Neural crest cell (in vitro differentiated cells): ENCODE measurements around the gene TRPM2. TPM values are rescaled to one million over a fixed set of nuclear protein-coding genes. Genes with fewer than 3 reads are reported as not detected.

Experiments
- DNase-seq: peaks from one replicate; pipeline ENCODE4 v3.0.0; 2021; ENCODE audit warnings: low read depth, mixed read lengths, low spot score
- H3K27ac Mint-ChIP-seq: one replicate; pipeline ENCODE4 v1.8.0; 2021; ENCODE audit warnings: mild to moderate bottlenecking, mixed read lengths; ENCODE audit not compliant: unreplicated experiment
- H3K27me3 Mint-ChIP-seq: 2 replicates; pipeline ENCODE4 v1.8.0; 2021; ENCODE audit warnings: low read depth, mild to moderate bottlenecking, mixed read lengths
- H3K36me3 Mint-ChIP-seq: 2 replicates; pipeline ENCODE4 v1.8.0; 2021; ENCODE audit warnings: low read depth, mild to moderate bottlenecking, mixed read lengths
- H3K4me1 Mint-ChIP-seq: 2 replicates; pipeline ENCODE4 v1.8.0; 2021; ENCODE audit warnings: mixed read lengths
- H3K4me3 Mint-ChIP-seq: one replicate; pipeline ENCODE4 v1.8.0; 2021; ENCODE audit warnings: mild to moderate bottlenecking, mixed read lengths
- H3K9me3 Mint-ChIP-seq: 2 replicates; pipeline ENCODE4 v1.8.0; 2021; ENCODE audit warnings: mixed read lengths
- total RNA-seq: library from RNA; stranded (reverse); gene quantifications from 2 replicates; pipeline ENCODE4 v1.2.1, GENCODE V29; 2021
- TF ChIP-seq, protein P1 (sequence below): fragments of 200-600 bp; sonication (generic); conservative IDR thresholded peaks from 2 replicates; pipeline ENCODE4 v1.5.0; 2021; ENCODE audit warnings: antibody characterized with exemption, mild to moderate bottlenecking

Gene TRPM2
- total RNA-seq, 1 donor from 2014 or later: not detected

DNA sequence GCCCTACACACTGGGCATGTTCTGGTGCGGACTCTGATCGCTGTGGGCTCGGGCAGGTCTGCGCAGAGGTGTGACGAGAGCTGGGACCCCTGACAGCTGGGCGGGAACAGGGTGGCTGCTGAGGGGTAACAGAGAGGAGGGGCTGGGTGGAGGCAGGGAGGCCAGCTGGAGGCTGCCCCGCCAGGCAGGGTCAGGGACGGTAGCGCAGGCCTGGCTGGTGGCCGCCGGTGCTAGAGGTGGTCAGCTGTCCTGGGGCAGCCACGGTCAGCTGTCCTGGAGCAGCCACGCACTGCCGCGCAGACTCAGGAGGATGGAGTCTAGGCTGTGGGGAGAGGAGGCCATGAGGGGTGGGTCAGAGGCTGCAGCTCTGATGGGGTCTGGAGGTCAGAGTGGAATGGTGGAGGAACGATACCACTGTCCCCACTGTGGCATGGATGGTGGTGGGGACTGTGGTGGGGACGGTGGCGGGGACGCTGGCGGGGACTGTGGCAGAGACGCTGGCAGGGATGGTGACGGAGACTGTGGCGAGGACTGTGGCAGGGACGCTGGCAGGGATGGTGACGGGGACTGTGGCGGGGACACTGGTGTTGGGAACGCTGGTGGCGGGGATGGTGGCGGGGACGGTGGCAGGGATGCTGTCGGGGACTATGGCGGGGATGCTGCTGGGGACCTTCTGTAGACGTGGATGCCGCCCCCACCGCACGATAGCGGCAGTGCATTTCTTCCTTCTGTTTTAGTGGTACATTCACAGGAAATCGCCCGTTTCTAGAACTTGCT, 80.6 kb downstream of the TRPM2 start:
- H3K27me3 Mint-ChIP-seq: no peaks in the 10 kb centered on the region
- TF ChIP-seq, protein P1, sequence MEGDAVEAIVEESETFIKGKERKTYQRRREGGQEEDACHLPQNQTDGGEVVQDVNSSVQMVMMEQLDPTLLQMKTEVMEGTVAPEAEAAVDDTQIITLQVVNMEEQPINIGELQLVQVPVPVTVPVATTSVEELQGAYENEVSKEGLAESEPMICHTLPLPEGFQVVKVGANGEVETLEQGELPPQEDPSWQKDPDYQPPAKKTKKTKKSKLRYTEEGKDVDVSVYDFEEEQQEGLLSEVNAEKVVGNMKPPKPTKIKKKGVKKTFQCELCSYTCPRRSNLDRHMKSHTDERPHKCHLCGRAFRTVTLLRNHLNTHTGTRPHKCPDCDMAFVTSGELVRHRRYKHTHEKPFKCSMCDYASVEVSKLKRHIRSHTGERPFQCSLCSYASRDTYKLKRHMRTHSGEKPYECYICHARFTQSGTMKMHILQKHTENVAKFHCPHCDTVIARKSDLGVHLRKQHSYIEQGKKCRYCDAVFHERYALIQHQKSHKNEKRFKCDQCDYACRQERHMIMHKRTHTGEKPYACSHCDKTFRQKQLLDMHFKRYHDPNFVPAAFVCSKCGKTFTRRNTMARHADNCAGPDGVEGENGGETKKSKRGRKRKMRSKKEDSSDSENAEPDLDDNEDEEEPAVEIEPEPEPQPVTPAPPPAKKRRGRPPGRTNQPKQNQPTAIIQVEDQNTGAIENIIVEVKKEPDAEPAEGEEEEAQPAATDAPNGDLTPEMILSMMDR: no peak
- no peaks in the 10 kb centered on the region for H3K4me1 Mint-ChIP-seq
- H3K36me3 Mint-ChIP-seq: no peaks in the 10 kb centered on the region
- DNase-seq: no peak
- no peak overlapping the region for H3K27ac Mint-ChIP-seq
- no peak overlapping the region for H3K4me3 Mint-ChIP-seq
- peaks cover 5% of the 10 kb centered on the region for H3K9me3 Mint-ChIP-seq

DNA sequence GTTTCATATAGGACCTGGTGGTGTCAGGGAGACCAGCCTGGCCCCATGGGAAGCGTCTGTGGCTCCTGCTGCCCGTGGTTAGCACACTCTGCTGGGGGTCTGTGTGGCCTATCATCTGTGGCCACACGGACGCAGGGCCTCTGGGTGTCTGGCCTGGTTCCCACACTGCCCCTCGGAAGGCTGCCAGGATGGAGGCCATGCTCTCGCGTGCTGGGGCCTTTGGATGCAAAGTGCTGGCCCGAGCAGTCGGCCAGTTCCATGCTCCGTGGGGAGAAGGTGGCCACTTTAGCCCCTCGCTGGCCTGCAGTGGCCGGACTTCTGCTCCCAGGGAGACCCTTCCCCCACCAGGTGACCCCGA, 81.1 kb downstream of the TRPM2 start:
- DNase-seq: no peak
- H3K36me3 Mint-ChIP-seq: no peaks in the 10 kb centered on the region
- no peak overlapping the region for H3K4me3 Mint-ChIP-seq
- H3K9me3 Mint-ChIP-seq: peaks cover 5% of the 10 kb centered on the region
- no peaks in the 10 kb centered on the region for H3K4me1 Mint-ChIP-seq
- no peak overlapping the region for H3K27ac Mint-ChIP-seq
- no peaks in the 10 kb centered on the region for H3K27me3 Mint-ChIP-seq
- TF ChIP-seq, protein P1: no peak

DNA sequence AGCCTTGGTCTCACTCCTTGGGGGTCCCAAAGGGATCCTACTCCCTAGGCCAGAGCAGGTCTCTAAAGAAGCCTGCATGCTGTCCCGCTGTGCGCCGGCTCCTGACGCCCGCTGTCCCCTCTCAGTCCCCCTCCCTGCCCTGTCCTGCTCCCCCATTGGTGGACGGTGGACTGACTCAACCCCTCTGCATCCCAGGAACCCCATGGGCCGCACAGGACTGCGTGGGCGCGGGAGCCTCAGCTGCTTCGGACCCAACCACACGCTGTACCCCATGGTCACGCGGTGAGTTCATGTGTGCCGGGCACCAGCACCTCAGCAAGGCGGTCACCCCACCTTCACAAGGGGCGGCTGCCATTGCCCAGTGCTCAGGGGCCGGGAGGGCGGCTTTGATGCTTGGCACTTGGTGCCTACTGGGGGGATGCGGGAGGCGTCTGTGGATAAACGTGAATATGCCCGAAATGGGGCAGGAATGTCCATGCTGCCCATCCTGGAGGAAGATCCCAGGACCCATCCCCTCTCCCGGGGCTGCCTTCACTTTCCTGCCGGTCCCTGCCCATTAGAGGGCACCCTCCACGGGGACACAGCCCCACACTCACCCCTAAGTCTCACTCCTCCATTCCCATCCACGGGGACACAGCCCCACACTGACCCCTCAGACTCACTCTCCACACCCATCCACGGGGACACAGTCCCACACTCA, 81.7 kb downstream of the TRPM2 start:
- TF ChIP-seq, protein P1: no peak
- Mint-ChIP-seq H3K9me3 (peaks cover 1% of the 10 kb centered on the region), H3K27ac (no peak overlapping the region), H3K4me3 (no peak overlapping the region), H3K36me3 (no peaks in the 10 kb centered on the region), H3K4me1 (no peaks in the 10 kb centered on the region), H3K27me3 (no peaks in the 10 kb centered on the region)
- no peak for DNase-seq

DNA sequence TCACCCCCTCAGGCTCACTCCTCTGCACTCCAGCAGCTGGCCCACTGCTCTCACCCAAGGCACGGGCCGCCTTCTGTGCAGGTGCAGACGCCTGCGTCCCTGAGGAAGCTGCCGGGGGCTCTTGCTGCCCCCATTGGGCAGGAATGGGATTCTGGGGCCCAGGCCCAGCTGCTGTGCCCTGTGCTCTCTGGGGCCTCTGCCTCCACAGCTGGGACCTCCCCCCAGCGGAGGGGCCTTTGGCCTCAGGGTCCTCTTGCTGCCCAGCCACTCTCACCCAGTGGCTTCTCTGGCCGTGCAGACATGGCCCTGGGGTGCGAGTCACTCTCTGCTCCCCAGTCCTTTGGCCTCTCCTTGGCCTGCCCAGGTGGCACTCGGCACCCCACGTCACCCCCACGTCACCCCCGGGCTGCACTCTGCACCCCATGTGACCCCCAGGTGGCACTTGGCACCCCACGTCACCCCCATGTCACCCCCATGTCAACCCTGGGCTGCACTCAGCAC, 82.7 kb downstream of the TRPM2 start:
- Mint-ChIP-seq H3K9me3 (no peaks in the 10 kb centered on the region), H3K27me3 (no peaks in the 10 kb centered on the region), H3K36me3 (no peaks in the 10 kb centered on the region), H3K4me3 (no peak overlapping the region), H3K4me1 (no peaks in the 10 kb centered on the region), H3K27ac (no peak overlapping the region)
- TF ChIP-seq, protein P1: no peak
- no peak for DNase-seq

DNA sequence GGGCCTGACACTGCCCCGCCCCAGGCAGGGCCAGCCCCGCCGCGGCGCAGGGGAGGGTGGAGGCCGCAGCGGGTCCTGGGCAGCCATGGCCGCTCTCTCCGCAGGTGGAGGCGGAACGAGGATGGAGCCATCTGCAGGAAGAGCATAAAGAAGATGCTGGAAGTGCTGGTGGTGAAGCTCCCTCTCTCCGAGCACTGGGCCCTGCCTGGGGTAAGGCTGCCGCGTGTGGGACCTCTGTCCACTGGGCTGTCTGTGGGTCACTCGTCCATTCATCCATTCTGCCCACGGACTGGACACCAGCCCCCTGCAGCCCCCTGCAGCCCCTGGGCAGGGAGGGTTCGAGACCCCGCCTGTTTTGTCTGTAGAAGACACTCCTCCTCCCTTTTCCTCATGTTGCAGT, 83.5 kb downstream of the TRPM2 start:
- TF ChIP-seq, protein P1: no peak
- no peaks in the 10 kb centered on the region for H3K4me1 Mint-ChIP-seq
- H3K9me3 Mint-ChIP-seq: no peaks in the 10 kb centered on the region
- no peak overlapping the region for H3K4me3 Mint-ChIP-seq
- H3K27ac Mint-ChIP-seq: no peak overlapping the region
- no peaks in the 10 kb centered on the region for H3K36me3 Mint-ChIP-seq
- no peaks in the 10 kb centered on the region for H3K27me3 Mint-ChIP-seq
- no peak for DNase-seq
